Body of pancreas (tissue), 4 donors: Measurements from ENCODE around the gene FOXK1. TPM values are rescaled to one million over a fixed set of nuclear protein-coding genes. Genes with fewer than 3 reads are reported as not detected.
"Not testable (repeated sequence)": the region's sequence is repeated elsewhere in the genome, so short reads cannot be mapped to it uniquely, and the experiment has no call there.

Experiments
- ATAC-seq: fragments of 150-250 bp; one replicate; pipeline ENCODE4 v1.9.1; 2016
- DNase-seq, 4 donors: peaks; one replicate each; pipeline ENCODE4 v3.0.0-alpha.2; 2019
- H3K27ac ChIP-seq, 4 donors: fragments of 200-600 bp; sonication (generic); 1 replicate in 3 of 4; 2 replicates in 1 of 4; pipeline versions ENCODE4 v1.5.1 to v1.6.1; 2016 to 2019; ENCODE audit warnings: mild to moderate bottlenecking in 1 of 4, mixed read lengths in 1 of 4, moderate library complexity in 1 of 4
- H3K27me3 ChIP-seq, 2 donors: fragments of 200-600 bp; sonication (generic); one replicate each; pipeline ENCODE4 v1.6.0; 2016; ENCODE audit warnings: mild to moderate bottlenecking in 1 of 2
- H3K36me3 ChIP-seq, 2 donors: fragments of 200-600 bp; sonication (generic); replicated peaks in 1 of 2; 2 replicates each; pipeline ENCODE4 v1.5.1; 2016; ENCODE audit warnings: low read depth in 2 of 2; ENCODE audit not compliant: insufficient read depth in 1 of 2
- H3K4me1 ChIP-seq: fragments of 200-600 bp; sonication (generic); one replicate; pipeline ENCODE4 v1.6.0; 2016
- H3K4me3 ChIP-seq, 2 donors: fragments of 200-600 bp; sonication (generic); 1 replicate in 1 of 2; 2 replicates in 1 of 2; pipeline ENCODE4 v1.5.1; 2016 to 2019
- H3K9me3 ChIP-seq, 3 donors: fragments of 200-600 bp; sonication (generic); 1 replicate in 2 of 3; 2 replicates in 1 of 3; pipeline ENCODE4 v1.5.1; 2016
- POLR2A ChIP-seq, 3 donors: fragments of 450-650 bp; IDR thresholded peaks; one replicate each; pipeline ENCODE4 v1.6.1; 2016; ENCODE audit warnings: antibody characterized with exemption in 3 of 3, mild to moderate bottlenecking in 2 of 3
- WGBS, 2 donors: methylation state at CpG; one replicate each; pipeline ENCODE4 v1.1.5; 2017; 5-methylcytosine and 5-hydroxymethylcytosine counted together
- intact Hi-C: fragments of 100-400 bp; cut with DNase I; formaldehyde crosslinking; loops from one replicate; pipeline ENCODE4 v1.15.1; 2023
- total RNA-seq, 2 donors: library from RNA; depleted of rRNA; stranded (reverse); fragments of >200 nt; gene quantifications; one replicate each; pipeline ENCODE4 v1.1.0, GENCODE V29; 2016
- TF ChIP-seq, protein P1 (sequence below), 7 experiments: fragments of 450-650 bp in 4 of 7; fragments of 200-600 bp in 3 of 7; sonication (generic) in 3 of 7; IDR thresholded peaks; one replicate each; pipeline ENCODE4 v1.5.1; 2016 to 2019; ENCODE audit warnings: antibody characterized with exemption in 7 of 7

The FOXK1 gene
- total RNA-seq, 2 donors from 2014 or later = 16.2 to 17.6 TPM

- intact Hi-C loops = no loop called here
- peaks cover 15% of the 10 kb centered on the region for H3K4me1 ChIP-seq
- H3K27ac ChIP-seq = peak overlapping the region in 2 of 4 donors; percentile 40 to 55
- H3K4me3 ChIP-seq = no peak overlapping the region
- H3K9me3 ChIP-seq = no peaks in the 10 kb centered on the region
- ATAC-seq (peak; percentile 81), DNase-seq (peak; percentile 56 to 91 (median 80))
- WGBS, 2 donors = 37 to 85% methylated on average over 10 to 45 of the region's 50 CpGs
- H3K27me3 ChIP-seq = no peaks in the 10 kb centered on the region
- H3K36me3 ChIP-seq = peaks cover 11 to 12% of the 10 kb centered on the region in 2 donors
- TF ChIP-seq POLR2A (IDR thresholded peaks at IDR 0.05) = no peak
- TF ChIP-seq, protein P1, sequence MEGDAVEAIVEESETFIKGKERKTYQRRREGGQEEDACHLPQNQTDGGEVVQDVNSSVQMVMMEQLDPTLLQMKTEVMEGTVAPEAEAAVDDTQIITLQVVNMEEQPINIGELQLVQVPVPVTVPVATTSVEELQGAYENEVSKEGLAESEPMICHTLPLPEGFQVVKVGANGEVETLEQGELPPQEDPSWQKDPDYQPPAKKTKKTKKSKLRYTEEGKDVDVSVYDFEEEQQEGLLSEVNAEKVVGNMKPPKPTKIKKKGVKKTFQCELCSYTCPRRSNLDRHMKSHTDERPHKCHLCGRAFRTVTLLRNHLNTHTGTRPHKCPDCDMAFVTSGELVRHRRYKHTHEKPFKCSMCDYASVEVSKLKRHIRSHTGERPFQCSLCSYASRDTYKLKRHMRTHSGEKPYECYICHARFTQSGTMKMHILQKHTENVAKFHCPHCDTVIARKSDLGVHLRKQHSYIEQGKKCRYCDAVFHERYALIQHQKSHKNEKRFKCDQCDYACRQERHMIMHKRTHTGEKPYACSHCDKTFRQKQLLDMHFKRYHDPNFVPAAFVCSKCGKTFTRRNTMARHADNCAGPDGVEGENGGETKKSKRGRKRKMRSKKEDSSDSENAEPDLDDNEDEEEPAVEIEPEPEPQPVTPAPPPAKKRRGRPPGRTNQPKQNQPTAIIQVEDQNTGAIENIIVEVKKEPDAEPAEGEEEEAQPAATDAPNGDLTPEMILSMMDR (IDR thresholded peaks at IDR 0.05) = peak; percentile 42 to 81 (median 67)
Measured at GRCh38 chr7:4791738-4792536, 109.8 kb downstream of the FOXK1 start.

- intact Hi-C loops = no loop called here
- 23 to 52% methylated on average over 6 to 47 of the region's 47 CpGs for WGBS, 2 donors
- Histone ChIP-seq H3K4me3 (no peak overlapping the region), H3K4me1 (peaks cover 15% of the 10 kb centered on the region), H3K27ac (peak overlapping the region in 2 of 4 donors; percentile 40 to 55), H3K36me3 (peaks cover 9 to 12% of the 10 kb centered on the region in 2 donors), H3K27me3 (no peaks in the 10 kb centered on the region), H3K9me3 (no peaks in the 10 kb centered on the region)
- ATAC-seq = peak; percentile 51
- DNase-seq = peak in 3 of 4 donors; percentile 41 to 55 (median 45)
- no peak for TF ChIP-seq POLR2A (IDR thresholded peaks at IDR 0.05)
- TF ChIP-seq, protein P1 (IDR thresholded peaks at IDR 0.05) = no peak
Measured at GRCh38 chr7:4792537-4793126, 110.5 kb downstream of the FOXK1 start.

GRCh38 chr7:4793385-4793993 lies 111.4 kb downstream of the FOXK1 start:
- DNase-seq = not testable (repeated sequence)

GRCh38 chr7:4794171-4794570 lies 112.1 kb downstream of the FOXK1 start:
- intact Hi-C loops, H3K36me3 ChIP-seq, H3K27me3 ChIP-seq, H3K4me3 ChIP-seq, DNase-seq, H3K27ac ChIP-seq, H3K9me3 ChIP-seq, ATAC-seq: not testable (repeated sequence)
- 78 to 86% methylated on average over 14 of the region's 14 CpGs for WGBS, 2 donors
- H3K4me1 ChIP-seq = peaks cover 15% of the 10 kb centered on the region

More at GRCh38 chr7:4793385-4793993, 111.4 kb downstream of the FOXK1 start:
- H3K27me3 ChIP-seq, H3K27ac ChIP-seq, ATAC-seq, H3K9me3 ChIP-seq, intact Hi-C loops, H3K36me3 ChIP-seq, H3K4me3 ChIP-seq: not testable (repeated sequence)
- peaks cover 15% of the 10 kb centered on the region for H3K4me1 ChIP-seq
- 91 to 93% methylated on average over 6 to 16 of the region's 30 CpGs for WGBS, 2 donors

GRCh38 chr7:4794591-4795350 lies 112.7 kb downstream of the FOXK1 start:
- Histone ChIP-seq H3K27me3 (no peaks in the 10 kb centered on the region), H3K4me1 (peaks cover 15% of the 10 kb centered on the region), H3K4me3 (no peak overlapping the region), H3K36me3 (peaks cover 1 to 7% of the 10 kb centered on the region in 2 donors), H3K27ac (no peak overlapping the region), H3K9me3 (no peaks in the 10 kb centered on the region)
- 79 to 84% methylated on average over 24 of the region's 24 CpGs for WGBS, 2 donors
- intact Hi-C loops = no loop called here
- TF ChIP-seq, protein P1 (IDR thresholded peaks at IDR 0.05) = no peak
- TF ChIP-seq POLR2A (IDR thresholded peaks at IDR 0.05) = no peak
- no peak for DNase-seq
- no peak for ATAC-seq
